Measurements from ENCODE around the gene STAT6. TPM values are rescaled to one million over a fixed set of nuclear protein-coding genes. Genes with fewer than 3 reads are reported as not detected.

STAT6 gene
- total and polyA plus RNA-seq, 10 of the 15 experiments (the other 5 are each of a cell fraction or from before 2014, with no cell fraction given) = 14.2 to 176 (median 89.6) TPM

DNA sequence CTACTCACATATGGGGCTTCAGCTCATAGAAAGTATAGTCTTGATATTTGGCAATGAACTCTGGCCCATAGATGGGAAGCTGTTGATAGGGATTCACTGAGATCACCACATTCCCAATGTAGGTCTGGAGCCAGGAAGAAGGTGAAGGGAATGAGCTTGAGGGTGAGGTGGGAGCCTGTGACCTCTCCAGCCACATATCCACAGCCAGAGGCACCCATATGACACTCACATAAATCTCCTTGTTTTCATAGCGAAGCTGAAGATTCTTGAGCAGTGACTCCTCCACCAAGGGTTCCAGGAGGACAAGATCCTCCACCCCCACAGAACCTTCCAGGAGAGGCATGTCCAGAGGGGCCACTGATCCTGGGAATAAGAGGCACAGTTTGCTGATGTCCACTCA lies 63.2 kb downstream of the STAT6 start:
- Histone ChIP-seq H3K27ac (ENCODE audit: control insufficient read depth, insufficient read depth) (no peak overlapping the region), H4K20me1 (ENCODE audit: control insufficient read depth, insufficient read depth) (no peaks in the 10 kb centered on the region), H3K4me1 (ENCODE audit: control insufficient read depth, insufficient read depth, low read length) (peaks cover 15% of the 10 kb centered on the region), H3K9me3 (replicated peaks; ENCODE audit: control insufficient read depth, insufficient read depth, low read length) (no peaks in the 10 kb centered on the region; the same call in 2 of the 3 replicates), H3K27me3 (replicated peaks in 1 of 2; ENCODE audit: control insufficient read depth in 2 of 2, insufficient read depth in 2 of 2, low read length in 1 of 2) (no peaks in the 10 kb centered on the region; a peak in 1 of 4 replicates), H3K4me2 (ENCODE audit: control insufficient read depth, insufficient read depth) (no peak overlapping the region), H3K79me2 (ENCODE audit: control insufficient read depth, insufficient read depth, low read length) (no peaks in the 10 kb centered on the region), H3K9ac (ENCODE audit: control insufficient read depth, insufficient read depth, low read length) (no peak overlapping the region), H3K4me3 (no peak overlapping the region), H2AFZ (ENCODE audit: control insufficient read depth, low read depth, low read length) (no peak overlapping the region), H3K36me3 (ENCODE audit: control insufficient read depth in 2 of 2, insufficient read depth in 2 of 2, low read length in 1 of 2) (no peaks in the 10 kb centered on the region)
- 95% methylated on average over 1 of the region's 1 CpG for WGBS (ENCODE audit: insufficient coverage, insufficient replicate concordance, low lambda C conversion rate, missing lambda C conversion rate)
- RAD21 ChIA-PET (ENCODE audit: unreplicated experiment) = no interaction called here
- SMC1A ChIA-PET (ENCODE audit: uncharacterized antibody, unreplicated experiment) = interaction anchor here (0.9 to 2.1 kb wide), 3 partner anchors 12 to 60 kb away, joined by 3 to 5 read pairs (median 3); no protein-coding TSS in a partner anchor
- POLR2A ChIA-PET = interaction anchor here (0.6 kb wide), 1 partner anchor 33 kb away, joined by 3 read pairs; no protein-coding TSS in a partner anchor
- no peak for FAIRE-seq
- in situ Hi-C loops (cut with MboI) = no loop called here
- intact Hi-C loops (cut with micrococcal nuclease; ENCODE audit: unreplicated experiment) = no loop called here
- CTCF ChIA-PET = interaction anchor here (1.0 to 2.5 kb wide), 5 partner anchors 11 to 64 kb away, joined by 3 to 9 read pairs (median 5); no protein-coding TSS in a partner anchor
- BruUV-seq (replicated peaks) = no TSS peak
- ATAC-seq = no peak
- no peak for DNase-seq (ENCODE audit: low read depth, low spot score)
- TF ChIP-seq SREBF1 (IDR thresholded peaks at IDR 0.05; ENCODE audit: low read length) (no peak), ASH2L (IDR thresholded peaks at IDR 0.05; ENCODE audit: borderline replicate concordance, low read depth) (no peak), FOXK2 (IDR thresholded peaks at IDR 0.05) (no peak), HDAC6 (IDR thresholded peaks at IDR 0.05; ENCODE audit: unreplicated experiment) (no peak), SMC3 (IDR thresholded peaks at IDR 0.05; ENCODE audit: borderline replicate concordance, low read length) (no peak), BCL11A (IDR thresholded peaks at IDR 0.05; ENCODE audit: low read depth, low read length) (no peak), SPI1 (IDR thresholded peaks at IDR 0.05; ENCODE audit: borderline replicate concordance, insufficient read depth, low read depth, low read length) (no peak), ZZZ3 (IDR thresholded peaks at IDR 0.05; ENCODE audit: control insufficient read depth, insufficient read length, low read depth) (no peak), GABPA (IDR thresholded peaks at IDR 0.05; ENCODE audit: low read depth) (no peak), CBX3 (IDR thresholded peaks at IDR 0.05; ENCODE audit: borderline replicate concordance, low read depth) (no peak), CREM (IDR thresholded peaks at IDR 0.05; ENCODE audit: low read depth) (no peak), ATF7 (IDR thresholded peaks at IDR 0.05; ENCODE audit: low read depth) (no peak)
- TF ChIP-seq, protein P1, sequence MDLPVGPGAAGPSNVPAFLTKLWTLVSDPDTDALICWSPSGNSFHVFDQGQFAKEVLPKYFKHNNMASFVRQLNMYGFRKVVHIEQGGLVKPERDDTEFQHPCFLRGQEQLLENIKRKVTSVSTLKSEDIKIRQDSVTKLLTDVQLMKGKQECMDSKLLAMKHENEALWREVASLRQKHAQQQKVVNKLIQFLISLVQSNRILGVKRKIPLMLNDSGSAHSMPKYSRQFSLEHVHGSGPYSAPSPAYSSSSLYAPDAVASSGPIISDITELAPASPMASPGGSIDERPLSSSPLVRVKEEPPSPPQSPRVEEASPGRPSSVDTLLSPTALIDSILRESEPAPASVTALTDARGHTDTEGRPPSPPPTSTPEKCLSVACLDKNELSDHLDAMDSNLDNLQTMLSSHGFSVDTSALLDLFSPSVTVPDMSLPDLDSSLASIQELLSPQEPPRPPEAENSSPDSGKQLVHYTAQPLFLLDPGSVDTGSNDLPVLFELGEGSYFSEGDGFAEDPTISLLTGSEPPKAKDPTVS (IDR thresholded peaks at IDR 0.05; ENCODE audit: low read depth, low read length) = no peak
- TF ChIP-seq, protein P2, sequence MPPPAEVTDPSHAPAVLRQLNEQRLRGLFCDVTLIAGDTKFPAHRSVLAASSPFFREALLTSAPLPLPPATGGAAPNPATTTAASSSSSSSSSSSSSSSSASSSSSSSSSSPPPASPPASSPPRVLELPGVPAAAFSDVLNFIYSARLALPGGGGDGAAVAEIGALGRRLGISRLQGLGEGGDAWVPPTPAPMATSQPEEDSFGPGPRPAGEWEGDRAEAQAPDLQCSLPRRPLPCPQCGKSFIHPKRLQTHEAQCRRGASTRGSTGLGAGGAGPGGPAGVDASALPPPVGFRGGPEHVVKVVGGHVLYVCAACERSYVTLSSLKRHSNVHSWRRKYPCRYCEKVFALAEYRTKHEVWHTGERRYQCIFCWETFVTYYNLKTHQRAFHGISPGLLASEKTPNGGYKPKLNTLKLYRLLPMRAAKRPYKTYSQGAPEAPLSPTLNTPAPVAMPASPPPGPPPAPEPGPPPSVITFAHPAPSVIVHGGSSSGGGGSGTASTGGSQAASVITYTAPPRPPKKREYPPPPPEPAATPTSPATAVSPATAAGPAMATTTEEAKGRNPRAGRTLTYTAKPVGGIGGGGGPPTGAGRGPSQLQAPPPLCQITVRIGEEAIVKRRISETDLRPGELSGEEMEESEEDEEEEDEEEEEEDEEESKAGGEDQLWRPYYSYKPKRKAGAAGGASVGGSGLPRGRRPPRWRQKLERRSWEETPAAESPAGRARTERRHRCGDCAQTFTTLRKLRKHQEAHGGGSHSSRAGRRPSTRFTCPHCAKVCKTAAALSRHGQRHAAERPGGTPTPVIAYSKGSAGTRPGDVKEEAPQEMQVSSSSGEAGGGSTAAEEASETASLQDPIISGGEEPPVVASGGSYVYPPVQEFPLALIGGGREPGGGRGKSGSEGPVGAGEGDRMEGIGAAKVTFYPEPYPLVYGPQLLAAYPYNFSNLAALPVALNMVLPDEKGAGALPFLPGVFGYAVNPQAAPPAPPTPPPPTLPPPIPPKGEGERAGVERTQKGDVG (CRISPR knock-in tag; IDR thresholded peaks at IDR 0.05) = no peak
- TF ChIP-seq, protein P3, sequence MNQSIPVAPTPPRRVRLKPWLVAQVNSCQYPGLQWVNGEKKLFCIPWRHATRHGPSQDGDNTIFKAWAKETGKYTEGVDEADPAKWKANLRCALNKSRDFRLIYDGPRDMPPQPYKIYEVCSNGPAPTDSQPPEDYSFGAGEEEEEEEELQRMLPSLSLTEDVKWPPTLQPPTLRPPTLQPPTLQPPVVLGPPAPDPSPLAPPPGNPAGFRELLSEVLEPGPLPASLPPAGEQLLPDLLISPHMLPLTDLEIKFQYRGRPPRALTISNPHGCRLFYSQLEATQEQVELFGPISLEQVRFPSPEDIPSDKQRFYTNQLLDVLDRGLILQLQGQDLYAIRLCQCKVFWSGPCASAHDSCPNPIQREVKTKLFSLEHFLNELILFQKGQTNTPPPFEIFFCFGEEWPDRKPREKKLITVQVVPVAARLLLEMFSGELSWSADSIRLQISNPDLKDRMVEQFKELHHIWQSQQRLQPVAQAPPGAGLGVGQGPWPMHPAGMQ (IDR thresholded peaks at IDR 0.05; ENCODE audit: borderline replicate concordance) = no peak
- TF ChIP-seq, protein P4, sequence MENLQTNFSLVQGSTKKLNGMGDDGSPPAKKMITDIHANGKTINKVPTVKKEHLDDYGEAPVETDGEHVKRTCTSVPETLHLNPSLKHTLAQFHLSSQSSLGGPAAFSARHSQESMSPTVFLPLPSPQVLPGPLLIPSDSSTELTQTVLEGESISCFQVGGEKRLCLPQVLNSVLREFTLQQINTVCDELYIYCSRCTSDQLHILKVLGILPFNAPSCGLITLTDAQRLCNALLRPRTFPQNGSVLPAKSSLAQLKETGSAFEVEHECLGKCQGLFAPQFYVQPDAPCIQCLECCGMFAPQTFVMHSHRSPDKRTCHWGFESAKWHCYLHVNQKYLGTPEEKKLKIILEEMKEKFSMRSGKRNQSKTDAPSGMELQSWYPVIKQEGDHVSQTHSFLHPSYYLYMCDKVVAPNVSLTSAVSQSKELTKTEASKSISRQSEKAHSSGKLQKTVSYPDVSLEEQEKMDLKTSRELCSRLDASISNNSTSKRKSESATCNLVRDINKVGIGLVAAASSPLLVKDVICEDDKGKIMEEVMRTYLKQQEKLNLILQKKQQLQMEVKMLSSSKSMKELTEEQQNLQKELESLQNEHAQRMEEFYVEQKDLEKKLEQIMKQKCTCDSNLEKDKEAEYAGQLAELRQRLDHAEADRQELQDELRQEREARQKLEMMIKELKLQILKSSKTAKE (IDR thresholded peaks at IDR 0.05; ENCODE audit: low read depth, poor library complexity, severe bottlenecking) = no peak
